IMR-90 (cell line): ENCODE results near the gene ENTPD1. TPM values are rescaled to one million over a fixed set of nuclear protein-coding genes. Genes with fewer than 3 reads are reported as not detected.

Source experiments
- ATAC-seq: fragments of 200-7000 bp; cut with Tn5 transposase; 2 replicates; pipeline ENCODE4 v1.9.1; 2020; ENCODE audit warnings: low read depth, mild to moderate bottlenecking, moderate library complexity
- BruUV-seq: library from RNA; stranded (reverse); fragments of 400-500 nt; replicated peaks from 2 replicates; lab custom pipeline; 2021; lab: Mats Ljungman, UMichigan
- CTCF ChIA-PET: fragments of 300-600 bp; formaldehyde crosslinking; extraction: SDS; loops from one replicate; lab custom pipeline; 2021; ENCODE audit warnings: antibody characterized with exemption; lab: Yijun Ruan, JAX
- POLR2A ChIA-PET: fragments of 300-600 bp; sonication (Branson Sonifier 250); formaldehyde crosslinking; loops from one replicate; lab custom pipeline; 2022; ENCODE audit warnings: antibody characterized with exemption; ENCODE audit not compliant: unreplicated experiment; lab: Charles Lee
- DNase-seq: peaks from one replicate; pipeline ENCODE4 v3.0.0; 2013
- H2AFZ ChIP-seq: replicated peaks from 2 replicates; pipeline ENCODE3; 2013; ENCODE audit warnings: low read length, mild to moderate bottlenecking; ENCODE audit not compliant: poor library complexity
- H2AK5ac ChIP-seq: 2 replicates; pipeline ENCODE4 v1.6.1; 2013; ENCODE audit warnings: low read depth, low read length, inconsistent platforms
- H2AK9ac ChIP-seq: replicated peaks from 2 replicates; pipeline ENCODE3; 2013; ENCODE audit warnings: mild to moderate bottlenecking, low read depth, low read length, moderate library complexity; ENCODE audit not compliant: poor library complexity
- H2BK120ac ChIP-seq: 2 replicates; pipeline ENCODE4 v1.6.1; 2013; ENCODE audit warnings: low read depth, low read length, inconsistent platforms
- H2BK15ac ChIP-seq: 3 replicates; pipeline ENCODE4 v1.6.1; 2013; ENCODE audit warnings: low read depth, low read length, inconsistent platforms
- H2BK20ac ChIP-seq: 2 replicates; pipeline ENCODE4 v1.6.1; 2013; ENCODE audit warnings: low read depth, mild to moderate bottlenecking, inconsistent platforms, low read length, moderate library complexity
- H2BK5ac ChIP-seq: 2 replicates; pipeline ENCODE4 v1.6.1; 2013; ENCODE audit warnings: mild to moderate bottlenecking, low read depth, low read length, inconsistent platforms; ENCODE audit not compliant: poor library complexity, severe bottlenecking
- H3K14ac ChIP-seq: replicated peaks from 2 replicates; pipeline ENCODE4 v1.6.1; 2013; ENCODE audit warnings: low read depth, low read length, inconsistent platforms
- H3K18ac ChIP-seq: 2 replicates; pipeline ENCODE4 v1.6.1; 2013; ENCODE audit warnings: low read depth, low read length, control low read depth
- H3K23ac ChIP-seq: 2 replicates; pipeline ENCODE4 v1.6.1; 2013; ENCODE audit warnings: low read depth, low read length, inconsistent platforms
- H3K27ac ChIP-seq: 2 replicates; pipeline ENCODE4 v1.5.1; 2013; ENCODE audit warnings: mild to moderate bottlenecking, control low read depth, low read length; ENCODE audit not compliant: insufficient read depth
- H3K27me3 ChIP-seq: 2 replicates; pipeline ENCODE4 v1.6.1; 2013; ENCODE audit warnings: low read length; ENCODE audit not compliant: control insufficient read depth, insufficient read depth
- H3K36me3 ChIP-seq: 2 replicates; pipeline ENCODE4 v1.6.1; 2013; ENCODE audit warnings: low read length, mixed read lengths; ENCODE audit not compliant: control insufficient read depth, insufficient read depth
- H3K4ac ChIP-seq: 2 replicates; pipeline ENCODE4 v1.6.1; 2013; ENCODE audit warnings: low read depth, low read length, inconsistent platforms
- H3K4me1 ChIP-seq: 2 replicates; pipeline ENCODE4 v1.6.1; 2013; ENCODE audit warnings: low read length, mixed read lengths; ENCODE audit not compliant: control insufficient read depth, insufficient read depth
- H3K4me2 ChIP-seq: 2 replicates; pipeline ENCODE4 v1.6.1; 2013; ENCODE audit warnings: low read depth, mild to moderate bottlenecking, control low read depth, low read length, moderate library complexity
- H3K4me3 ChIP-seq: 2 replicates; pipeline ENCODE4 v1.5.1; 2013; ENCODE audit warnings: low read depth, mild to moderate bottlenecking, control low read depth, low read length, moderate library complexity; ENCODE audit not compliant: insufficient read depth
- H3K56ac ChIP-seq: 2 replicates; pipeline ENCODE4 v1.6.1; 2013; ENCODE audit warnings: low read length, inconsistent platforms; ENCODE audit not compliant: insufficient read depth; ENCODE audit errors: extremely low read depth
- H3K79me1 ChIP-seq, 2 experiments: 2 replicates each; pipeline ENCODE4 v1.6.1; 2013; ENCODE audit warnings: low read length in 2 of 2, inconsistent platforms in 1 of 2, low read depth in 1 of 2
- H3K9ac ChIP-seq: 2 replicates; pipeline ENCODE4 v1.6.1; 2013; ENCODE audit warnings: low read depth, low read length, control low read depth
- H3K9me1 ChIP-seq: 2 replicates; pipeline ENCODE4 v1.6.1; 2013; ENCODE audit warnings: low read length, inconsistent platforms; ENCODE audit not compliant: insufficient read depth
- H3K9me3 ChIP-seq: 2 replicates; pipeline ENCODE4 v1.6.1; 2013; ENCODE audit warnings: low read length; ENCODE audit not compliant: control insufficient read depth, insufficient read depth
- H4K20me1 ChIP-seq: 2 replicates; pipeline ENCODE4 v1.6.1; 2013; ENCODE audit warnings: low read length, inconsistent platforms; ENCODE audit not compliant: insufficient read depth
- H4K5ac ChIP-seq: 2 replicates; pipeline ENCODE4 v1.6.1; 2013; ENCODE audit warnings: mild to moderate bottlenecking, low read depth, low read length, control low read depth
- H4K8ac ChIP-seq, 2 experiments: 2 replicates each; pipeline ENCODE4 v1.6.1; 2013; ENCODE audit warnings: low read depth in 2 of 2, low read length in 2 of 2, control low read depth in 1 of 2, inconsistent platforms in 1 of 2
- H4K91ac ChIP-seq: 2 replicates; pipeline ENCODE4 v1.6.1; 2013; ENCODE audit warnings: low read depth, low read length, inconsistent platforms; ENCODE audit not compliant: insufficient read depth
- BHLHE40 ChIP-seq: fragments of 150-350 bp; IDR thresholded peaks from 2 replicates; pipeline ENCODE4 v1.6.1; 2016; ENCODE audit warnings: mild to moderate bottlenecking, low read depth, low read length
- USF2 ChIP-seq: fragments of 150-350 bp; IDR thresholded peaks from 2 replicates; pipeline ENCODE4 v1.6.1; 2017; ENCODE audit warnings: mild to moderate bottlenecking, antibody characterized with exemption, low read length, low read depth
- WGBS, 2 experiments: methylation state at CpG; one replicate each; pipeline versions ENCODE4 v1.1.5 to v1.1.7; 2013; ENCODE audit warnings: missing lambda C conversion rate in 2 of 2; ENCODE audit not compliant: insufficient read length in 1 of 2; ENCODE audit errors: extremely low coverage in 2 of 2; 5-methylcytosine and 5-hydroxymethylcytosine counted together
- dilution Hi-C: fragments of 300-500 bp; cut with HindIII; formaldehyde crosslinking; loops from one replicate; pipeline ENCODE4 v1.14.3; 2018; ENCODE audit warnings: low sequenced_read_pairs; ENCODE audit not compliant: unreplicated experiment
- in situ Hi-C: fragments of 300-500 bp; cut with MboI; formaldehyde crosslinking; loops from 3 replicates; pipeline ENCODE4 v1.14.3; 2019; ENCODE audit warnings: low sequenced_read_pairs, inconsistent platforms, mixed read lengths
- intact Hi-C: fragments of 100-400 bp; cut with micrococcal nuclease; formaldehyde crosslinking; loops from 2 replicates; pipeline ENCODE4 v1.10.0; 2022
- polyA plus RNA-seq, 3 experiments: library from polyadenylated mRNA; depleted of rRNA; stranded (reverse); fragments of >200 nt; gene quantifications; 2 replicates each; pipeline ENCODE4 v1.2.3, GENCODE V29; 2012; ENCODE audit warnings: low replicate concordance in 1 of 3
- total RNA-seq: library from RNA; depleted of rRNA; stranded (reverse); fragments of >200 nt; gene quantifications from 2 replicates; pipeline ENCODE4 v1.2.3, GENCODE V29; 2012

ENTPD1 gene
- total and polyA plus RNA-seq, 2 of the 4 experiments (the other 2 are of a cell fraction), result under 0.01 TPM; not detected in 1

- Histone ChIP-seq H2AFZ (no peak overlapping the region), H3K79me1 (no peaks in the 10 kb centered on the region), H4K5ac (no peak overlapping the region), H2AK9ac (no peak overlapping the region), H2AK5ac (no peak overlapping the region), H3K56ac (no peak overlapping the region), H3K23ac (no peak overlapping the region), H3K18ac (no peak overlapping the region; the same call in 1 of the 2 replicates), H3K9ac (no peak overlapping the region), H3K27ac (no peak overlapping the region), H3K4me2 (no peak overlapping the region), H4K8ac (no peak overlapping the region), H2BK120ac (no peak overlapping the region), H2BK20ac (no peak overlapping the region), H3K9me3 (no peaks in the 10 kb centered on the region), H3K14ac (no peak overlapping the region), H2BK15ac (no peak overlapping the region; the same call in 2 of the 3 replicates), H3K27me3 (no peaks in the 10 kb centered on the region), H3K4me3 (no peak overlapping the region), H4K20me1 (no peaks in the 10 kb centered on the region), H3K4me1 (peaks cover 3% of the 10 kb centered on the region; the same call in 1 of the 2 replicates), H3K9me1 (no peaks in the 10 kb centered on the region), H2BK5ac (no peak overlapping the region), H4K91ac (no peak overlapping the region), H3K4ac (no peak overlapping the region), H3K36me3 (no peaks in the 10 kb centered on the region)
- BruUV-seq, result no TSS peak
- dilution Hi-C loops (no loop called here), in situ Hi-C loops (no loop called here), intact Hi-C loops (no loop called here)
- CTCF ChIA-PET, result interaction anchor here (0.6 kb wide), 1 partner anchor 17 kb away, joined by 4 read pairs; no protein-coding TSS in a partner anchor
- POLR2A ChIA-PET, result no interaction called here
- TF ChIP-seq BHLHE40, result no peak
- no peak for TF ChIP-seq USF2
- ATAC-seq (no peak), DNase-seq (no peak)
- WGBS, 2 experiments, result 100% methylated on average over 1 of the region's 2 CpGs; no CpG with 5 or more reads in 1 of the 2 experiments
These were observed 35.5 kb downstream of the ENTPD1 start for GRCh38 chr10:95791425-95791979.
